Esophagus muscularis mucosa (tissue), 3 donors: ENCODE measurements around the gene AFAP1.

ENCODE experiments used
- CTCF ChIP-seq, 3 experiments: fragments of 200-600 bp in 2 of 3; fragments of 450-650 bp in 1 of 3; sonication (generic) in 2 of 3; IDR thresholded peaks; one replicate each; pipeline ENCODE4 v1.5.1; 2017 to 2019; ENCODE audit warnings: antibody characterized with exemption in 3 of 3, mild to moderate bottlenecking in 2 of 3, moderate library complexity in 1 of 3
- POLR2A ChIP-seq: fragments of 450-650 bp; IDR thresholded peaks from one replicate; pipeline ENCODE4 v1.6.1; 2017; ENCODE audit warnings: antibody characterized with exemption, moderate library complexity, mild to moderate bottlenecking, low read depth

- no peak for TF ChIP-seq CTCF (IDR thresholded peaks at IDR 0.05)
- no peak for TF ChIP-seq POLR2A
Measured at GRCh38 chr4:7945709-7946380, 6.2 kb upstream of the AFAP1 start.
